ENCODE data around the gene FAM25G.

The FAM25G gene

GRCh38 chr10:47447209-47447608 is 44.3 kb downstream of the FAM25G start:
- DNase-seq, result no peak
- no peak for TF ChIP-seq CTCF (IDR thresholded peaks at IDR 0.05; ENCODE audit: low read length)
- no peak for TF ChIP-seq EZH2phosphoT487 (IDR thresholded peaks at IDR 0.05; ENCODE audit: low read length)
- no peak for TF ChIP-seq EZH2 (optimal IDR thresholded peaks at IDR 0.05; ENCODE audit: low read depth, low read length)

GRCh38 chr10:47445720-47446119 is 45.8 kb downstream of the FAM25G start:
- no peaks in the 10 kb centered on the region for H3F3A ChIP-seq (ENCODE audit: insufficient read depth, low read length)
- DNase-seq, result no peak
- H3K27ac ChIP-seq (ENCODE audit: low read length), result no peak overlapping the region
- H2AFZ ChIP-seq (ENCODE audit: low read length), result no peak overlapping the region
- no peaks in the 10 kb centered on the region for H3K36me3 ChIP-seq (replicated peaks; ENCODE audit: insufficient read depth, low read length)
- no peak overlapping the region for H3K9ac ChIP-seq (ENCODE audit: low read length)
- no peaks in the 10 kb centered on the region for H4K20me1 ChIP-seq (ENCODE audit: insufficient read depth, low read length)
- no peaks in the 10 kb centered on the region for H3K4me1 ChIP-seq (ENCODE audit: low read length)
- H3K27me3 ChIP-seq (replicated peaks; ENCODE audit: insufficient read depth, low read length), result peaks cover 8% of the 10 kb centered on the region; the same call in 1 of the 2 replicates
- no peaks in the 10 kb centered on the region for H3K9me3 ChIP-seq (replicated peaks; ENCODE audit: insufficient read depth, low read length)
- no peak overlapping the region for H3K4me2 ChIP-seq (ENCODE audit: low read depth, low read length)
- no peak for TF ChIP-seq EZH2phosphoT487 (IDR thresholded peaks at IDR 0.05; ENCODE audit: low read length)
- TF ChIP-seq EZH2 (optimal IDR thresholded peaks at IDR 0.05; ENCODE audit: low read depth, low read length), result no peak
- no peak for TF ChIP-seq CTCF (IDR thresholded peaks at IDR 0.05; ENCODE audit: low read length)
- H3K9me2 ChIP-seq (replicated peaks; ENCODE audit: insufficient read depth, low read length), result no peaks in the 10 kb centered on the region
- H3K4me3 ChIP-seq (ENCODE audit: low read length), result no peak overlapping the region
- H3K79me2 ChIP-seq (ENCODE audit: low read length), result no peaks in the 10 kb centered on the region

More at GRCh38 chr10:47447209-47447608, 44.3 kb downstream of the FAM25G start:
- Histone ChIP-seq H4K20me1 (ENCODE audit: insufficient read depth, low read length) (no peaks in the 10 kb centered on the region), H3K9ac (ENCODE audit: low read length) (no peak overlapping the region), H3F3A (ENCODE audit: insufficient read depth, low read length) (no peaks in the 10 kb centered on the region), H3K9me3 (replicated peaks; ENCODE audit: insufficient read depth, low read length) (no peaks in the 10 kb centered on the region), H3K4me1 (ENCODE audit: low read length) (no peaks in the 10 kb centered on the region), H3K9me2 (replicated peaks; ENCODE audit: insufficient read depth, low read length) (no peaks in the 10 kb centered on the region), H3K27me3 (replicated peaks; ENCODE audit: insufficient read depth, low read length) (0 out of 2 replicates have a peak, but pooled peaks cover 7% of the 10 kb centered on the region), H3K4me2 (ENCODE audit: low read depth, low read length) (no peak overlapping the region), H3K79me2 (ENCODE audit: low read length) (no peaks in the 10 kb centered on the region), H3K36me3 (replicated peaks; ENCODE audit: insufficient read depth, low read length) (no peaks in the 10 kb centered on the region), H3K27ac (ENCODE audit: low read length) (no peak overlapping the region), H3K4me3 (ENCODE audit: low read length) (no peak overlapping the region), H2AFZ (ENCODE audit: low read length) (no peak overlapping the region)

GRCh38 chr10:47444047-47444446 is 47.5 kb downstream of the FAM25G start:
- no peaks in the 10 kb centered on the region for H3K36me3 ChIP-seq (replicated peaks; ENCODE audit: insufficient read depth, low read length)
- no peak overlapping the region for H3K9ac ChIP-seq (ENCODE audit: low read length)
- H3K79me2 ChIP-seq (ENCODE audit: low read length), result no peaks in the 10 kb centered on the region
- no peaks in the 10 kb centered on the region for H3K9me2 ChIP-seq (replicated peaks; ENCODE audit: insufficient read depth, low read length)
- no peak overlapping the region for H2AFZ ChIP-seq (ENCODE audit: low read length)
- no peaks in the 10 kb centered on the region for H4K20me1 ChIP-seq (ENCODE audit: insufficient read depth, low read length)
- no peak for DNase-seq
- H3K4me2 ChIP-seq (ENCODE audit: low read depth, low read length), result no peak overlapping the region
- no peaks in the 10 kb centered on the region for H3F3A ChIP-seq (ENCODE audit: insufficient read depth, low read length)
- TF ChIP-seq EZH2 (optimal IDR thresholded peaks at IDR 0.05; ENCODE audit: low read depth, low read length), result no peak
- TF ChIP-seq EZH2phosphoT487 (IDR thresholded peaks at IDR 0.05; ENCODE audit: low read length), result no peak
- no peak for TF ChIP-seq CTCF (IDR thresholded peaks at IDR 0.05; ENCODE audit: low read length)
- no peak overlapping the region for H3K27ac ChIP-seq (ENCODE audit: low read length)
- no peaks in the 10 kb centered on the region for H3K4me1 ChIP-seq (ENCODE audit: low read length)
- no peaks in the 10 kb centered on the region for H3K9me3 ChIP-seq (replicated peaks; ENCODE audit: insufficient read depth, low read length)
- H3K27me3 ChIP-seq (replicated peaks; ENCODE audit: insufficient read depth, low read length), result peaks cover 8% of the 10 kb centered on the region; the same call in 1 of the 2 replicates
- no peak overlapping the region for H3K4me3 ChIP-seq (ENCODE audit: low read length)
